LHCN-M2 (cell line): ENCODE data around the gene GET4. TPM values are rescaled to one million over a fixed set of nuclear protein-coding genes. Genes with fewer than 3 reads are reported as not detected.
A peak's percentile ranks its signal among the peaks of the same experiment; 100 is the strongest.
"Not testable (repeated sequence)": the region's sequence is repeated elsewhere in the genome, so short reads cannot be mapped to it uniquely, and the experiment has no call there.

ENCODE experiments used
- DNase-seq: peaks from one replicate; pipeline ENCODE4 v3.0.0-alpha.2; 2012; ENCODE audit warnings: low read depth
- total RNA-seq: library from RNA; depleted of rRNA; stranded (reverse); fragments of >200 nt; gene quantifications from 2 replicates; pipeline ENCODE4 v1.2.3, GENCODE V29; 2014

The GET4 gene
- total RNA-seq, 1 experiment from 2014 or later = 33.7 TPM

GRCh38 chr7:927031-927671, 50.8 kb downstream of the GET4 start:
- no peak for DNase-seq

DNA sequence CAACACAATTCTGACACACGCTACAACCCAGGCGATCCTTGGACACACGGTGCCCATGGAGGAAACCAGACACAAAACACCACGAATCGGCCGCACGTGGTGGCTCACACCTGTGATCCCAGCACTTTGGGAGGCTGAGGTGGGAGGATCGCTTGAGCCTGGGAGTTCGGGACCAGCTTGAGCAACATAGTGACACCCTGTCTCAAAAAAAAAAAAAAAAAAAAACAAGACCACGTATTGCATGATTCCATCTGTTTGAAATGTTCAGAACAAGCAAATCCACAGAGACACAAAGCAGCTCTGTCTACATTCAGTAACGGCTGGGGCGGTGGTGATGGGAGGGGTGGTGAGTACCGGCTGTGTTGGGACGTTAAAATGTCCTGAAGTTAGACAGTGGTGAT, 53.0 kb downstream of the GET4 start:
- DNase-seq = no peak

DNA sequence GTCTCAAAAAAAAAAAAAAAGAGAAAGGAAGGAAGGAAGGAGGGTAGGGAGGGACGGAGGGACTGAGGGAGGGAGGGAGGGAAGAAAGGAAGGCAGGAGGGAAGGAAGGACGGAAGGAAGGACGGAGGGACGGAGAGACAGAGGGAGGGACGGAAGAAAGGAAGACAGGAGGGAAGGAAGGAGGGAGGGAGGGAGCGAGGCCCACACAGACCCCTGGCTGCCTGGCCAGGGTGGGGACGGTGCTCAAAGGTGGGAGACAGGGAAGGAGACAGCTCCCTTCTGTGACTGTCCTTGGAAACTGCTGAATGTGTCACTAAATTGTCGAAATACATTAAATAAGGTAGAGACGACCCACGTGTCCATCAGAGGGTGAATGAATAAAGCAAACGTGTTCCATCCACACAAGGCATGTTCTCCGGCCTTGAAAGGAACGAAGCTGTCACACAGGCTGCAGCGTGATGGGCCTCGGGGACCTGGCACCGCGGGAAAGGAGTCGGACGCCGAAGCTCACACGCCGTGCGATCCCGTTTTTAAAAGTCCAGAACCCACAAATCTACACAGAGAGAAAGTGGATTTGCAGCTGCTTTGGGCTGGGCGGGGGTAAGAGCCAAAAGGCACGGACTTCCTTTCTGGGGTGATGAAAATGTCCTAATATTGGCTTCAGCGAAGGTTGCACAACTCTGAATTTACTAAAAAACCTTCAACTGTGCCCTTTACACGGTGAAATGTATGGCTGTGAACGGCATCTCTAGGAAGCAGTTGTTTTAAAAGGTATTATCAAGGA, 54.8 kb downstream of the GET4 start:
- no peak for DNase-seq

DNA sequence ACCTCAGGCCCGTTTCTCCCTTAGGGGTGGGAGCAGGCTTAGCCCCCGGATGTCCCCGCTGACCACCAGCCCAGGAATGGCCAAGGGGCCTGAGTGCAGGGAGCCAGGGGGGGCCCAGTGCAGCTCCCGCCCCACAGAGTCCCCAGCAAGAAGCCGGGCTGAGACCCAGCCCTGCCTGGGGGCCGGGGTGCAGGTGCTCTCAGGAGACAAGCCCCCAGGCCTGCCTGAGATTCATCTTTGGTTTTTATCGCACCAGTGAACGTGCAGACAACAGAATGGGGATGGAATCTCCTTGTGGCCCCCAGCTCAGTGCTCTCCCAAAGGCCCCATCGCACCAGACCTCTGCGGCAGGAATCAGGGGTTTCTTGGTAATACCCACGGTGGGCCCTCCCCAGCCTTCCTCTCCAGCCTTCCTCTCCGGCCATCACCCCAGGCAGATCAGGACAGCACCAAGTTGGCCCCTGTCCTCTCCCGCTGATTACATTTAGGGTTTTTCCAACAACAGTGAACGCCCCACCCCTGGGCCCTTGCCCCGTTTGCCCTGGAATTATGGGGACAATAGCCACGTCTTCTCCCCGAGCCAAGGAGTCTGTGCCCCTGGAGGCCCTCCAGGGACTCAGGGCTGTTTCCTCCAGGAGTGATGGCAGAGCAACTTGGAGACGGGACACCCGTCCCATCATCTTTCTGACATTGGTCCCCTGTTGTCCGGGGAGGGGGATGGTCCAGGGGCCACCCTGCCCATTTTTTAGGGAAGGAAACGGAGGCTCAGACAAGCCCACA, 55.7 kb downstream of the GET4 start:
- no peak for DNase-seq

- DNase-seq = no peak
Observed at GRCh38 chr7:932651-932975, 56.3 kb downstream of the GET4 start.

- no peak for DNase-seq
Observed at GRCh38 chr7:934469-935163, 58.3 kb downstream of the GET4 start.

DNA sequence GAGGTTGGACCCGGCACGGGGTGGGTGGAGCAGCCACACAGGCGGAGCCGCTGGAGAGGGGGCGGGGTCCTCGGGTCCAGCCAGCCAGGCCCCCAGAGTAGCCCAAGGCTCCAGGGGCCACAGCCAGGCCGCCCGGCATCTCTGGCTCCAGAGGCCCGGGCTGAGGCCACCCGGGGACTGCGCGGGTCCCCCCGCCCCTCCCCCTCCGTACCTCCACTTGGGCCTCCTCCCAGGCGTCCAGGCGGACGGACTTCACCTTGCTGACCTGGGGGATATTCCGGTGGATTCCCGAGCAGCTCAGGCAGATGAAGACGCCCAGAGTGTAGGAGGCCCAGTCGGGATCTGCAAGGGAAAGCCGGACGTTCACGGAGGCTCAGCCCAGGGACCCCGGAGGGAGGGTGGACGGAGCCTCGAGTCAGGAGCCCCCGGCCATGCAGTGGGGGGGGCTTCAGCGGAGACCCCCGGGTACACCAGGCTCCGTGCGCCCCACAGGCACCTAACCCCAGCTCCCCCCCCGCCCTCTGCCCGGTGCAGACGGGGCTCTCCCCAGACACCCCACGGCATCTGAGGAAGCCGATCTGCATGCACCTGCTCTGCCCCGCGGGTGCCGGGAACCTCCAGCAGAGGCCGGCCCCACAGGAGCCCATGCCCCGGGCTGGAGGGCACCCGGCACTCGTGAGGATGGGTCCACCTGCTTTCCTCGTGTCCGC, 59.0 kb downstream of the GET4 start:
- no peak for DNase-seq

- DNase-seq = no peak
Observed at GRCh38 chr7:935874-936385, 59.6 kb downstream of the GET4 start.

DNA sequence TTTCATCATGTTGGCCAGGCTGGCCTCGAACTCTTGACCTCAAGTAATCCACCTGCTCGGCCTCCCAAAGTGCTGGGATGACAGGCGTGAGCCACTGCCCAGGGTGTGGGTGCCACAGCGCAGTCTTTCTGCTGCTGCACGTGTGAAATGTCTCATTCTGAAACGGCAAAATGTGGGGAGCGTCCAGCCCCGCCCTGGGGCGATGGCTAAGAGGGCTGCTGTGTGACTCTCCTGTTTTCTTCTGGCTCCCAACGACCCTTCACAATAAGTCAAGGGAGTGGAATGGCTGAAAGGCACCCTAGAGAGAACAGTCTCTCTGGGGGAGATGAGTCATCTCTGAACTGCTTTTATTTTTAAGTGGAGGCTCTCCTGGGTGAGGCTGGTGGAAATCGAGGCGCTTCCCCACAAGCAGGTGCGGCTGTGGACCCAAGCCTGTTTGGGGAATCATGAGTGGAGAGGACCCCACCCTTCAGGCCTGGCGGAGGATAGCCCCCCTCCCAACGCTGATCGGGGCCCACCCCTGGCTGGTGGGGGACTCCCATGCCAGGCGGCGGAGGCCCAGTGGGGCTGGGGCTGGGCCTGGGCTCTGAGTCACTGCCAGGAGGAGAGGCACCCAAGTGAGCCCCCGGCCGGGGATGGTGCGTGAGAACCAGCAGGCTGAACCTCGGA, 60.2 kb downstream of the GET4 start:
- DNase-seq = peak; percentile 19

- no peak for DNase-seq
Observed at GRCh38 chr7:937856-938484, 61.6 kb downstream of the GET4 start.

GRCh38 chr7:938546-939185, 62.3 kb downstream of the GET4 start:
- no peak for DNase-seq

DNA sequence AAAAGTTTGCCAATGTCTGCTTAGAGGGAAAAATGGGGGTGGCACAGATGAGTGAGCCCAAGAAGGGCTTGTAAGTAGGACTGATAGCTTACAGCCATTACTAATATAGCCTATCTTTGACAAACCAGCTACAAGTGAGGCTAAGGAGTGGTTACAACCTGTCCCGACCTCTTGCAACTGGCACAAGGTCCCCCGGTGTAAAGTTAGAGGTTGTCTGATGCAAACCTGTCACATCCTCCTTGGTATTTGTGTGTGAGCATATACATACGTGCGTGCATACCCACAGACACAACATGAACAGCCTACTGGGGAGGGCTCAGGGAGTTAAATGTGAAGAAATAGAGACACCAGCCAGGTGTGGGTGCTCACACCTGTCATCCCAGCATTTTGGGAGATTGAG, 63.5 kb downstream of the GET4 start:
- no peak for DNase-seq

GRCh38 chr7:940599-941408, 64.5 kb downstream of the GET4 start:
- DNase-seq = no peak

DNA sequence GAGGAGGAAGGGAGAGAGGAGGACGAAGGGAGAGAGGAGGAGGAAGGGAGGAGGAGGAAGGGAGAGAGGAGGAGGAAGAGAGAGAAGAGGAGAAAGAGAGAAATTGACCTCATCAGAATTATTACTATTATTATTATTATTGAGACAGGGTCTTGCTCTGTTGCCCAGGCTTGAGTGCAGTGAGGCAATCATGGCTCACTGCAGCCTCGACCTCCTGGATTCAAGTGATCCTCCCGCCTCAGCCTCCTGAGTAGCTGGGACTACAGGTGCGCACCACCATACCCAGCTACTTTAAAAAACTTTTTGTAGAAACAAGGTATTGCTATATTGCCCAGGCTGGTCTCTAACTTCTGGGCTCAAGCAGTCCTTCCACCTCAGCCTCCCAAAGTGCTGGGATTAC, 67.4 kb downstream of the GET4 start:
- DNase-seq = not testable (repeated sequence)

DNA sequence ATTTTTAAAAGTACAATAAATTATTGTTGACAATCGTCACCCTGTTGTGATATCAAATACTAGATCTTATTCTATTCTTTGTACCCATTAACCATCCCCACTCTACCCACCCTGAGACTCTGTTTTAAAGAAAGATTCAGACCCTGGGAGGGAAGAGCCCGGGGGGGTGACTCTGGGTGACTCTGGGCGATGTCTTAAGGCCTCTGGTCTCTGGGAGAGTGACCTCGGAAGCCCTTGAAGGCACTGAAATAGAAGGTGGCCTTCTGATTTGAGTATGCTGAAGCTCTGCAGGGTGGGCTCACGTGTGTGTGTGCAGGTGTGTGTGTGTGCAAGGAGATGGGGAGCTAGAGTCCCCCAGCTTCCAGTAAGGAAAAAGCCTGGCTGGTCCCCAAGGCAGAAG, 68.4 kb downstream of the GET4 start:
- DNase-seq = no peak

DNA sequence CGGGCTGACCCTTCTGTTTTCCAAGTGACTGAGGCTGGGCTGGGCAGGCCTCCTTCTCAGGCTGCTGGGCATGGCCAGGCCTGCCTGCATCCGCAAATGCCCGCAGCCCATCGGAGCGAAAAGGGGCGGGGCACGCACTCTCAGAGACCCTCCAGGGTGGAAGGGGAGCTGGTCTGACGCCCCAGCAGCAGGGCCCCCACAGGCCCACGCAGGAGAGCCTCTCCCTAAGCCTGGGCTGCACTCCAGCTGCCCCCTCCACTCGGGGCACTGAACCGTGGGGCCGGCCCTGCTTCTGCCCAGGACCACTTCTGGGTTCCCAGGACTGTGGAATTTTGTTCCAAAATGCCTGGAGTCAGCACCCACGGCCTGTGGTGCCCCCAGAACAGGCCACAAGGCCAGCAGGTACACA, 68.8 kb downstream of the GET4 start:
- DNase-seq = no peak

DNA sequence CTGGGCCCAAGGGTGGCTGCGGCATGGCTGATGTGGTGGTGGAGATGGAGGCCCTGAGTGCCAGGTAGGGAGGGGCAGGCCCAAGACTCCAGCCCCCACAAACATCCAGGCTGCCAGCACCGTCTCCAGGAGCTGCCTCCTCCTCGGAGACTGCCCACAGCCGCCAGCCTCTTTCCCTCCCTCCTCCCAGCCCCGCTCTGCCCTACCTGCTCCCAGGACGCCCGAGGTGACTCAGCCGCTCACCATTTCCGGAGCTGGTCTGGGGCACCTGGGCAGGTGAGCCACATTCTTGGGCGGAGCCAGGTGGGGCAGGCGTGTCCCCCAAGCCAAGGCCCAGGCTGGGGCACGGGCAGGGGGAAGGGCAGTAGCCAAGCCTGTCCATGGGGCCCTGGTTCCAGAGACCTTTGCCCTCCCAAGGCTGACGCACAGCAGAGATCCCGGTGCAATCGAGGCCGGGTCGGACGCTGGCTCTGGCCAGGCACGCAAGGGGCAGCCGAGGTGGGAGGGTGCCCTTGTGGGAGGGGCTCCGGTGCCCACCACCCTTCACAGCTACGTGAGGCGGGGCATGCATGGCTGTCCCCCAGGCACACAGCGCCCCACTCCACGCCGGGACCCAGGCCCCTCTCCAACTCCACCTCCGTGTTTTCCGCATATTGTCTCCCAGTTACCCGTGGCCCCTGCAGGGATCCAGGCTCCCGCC, 69.4 kb downstream of the GET4 start:
- DNase-seq = no peak
